Measurements from ENCODE around the gene DBP.
A peak's percentile ranks its signal among the peaks of the same experiment; 100 is the strongest.

DBP gene

DNA sequence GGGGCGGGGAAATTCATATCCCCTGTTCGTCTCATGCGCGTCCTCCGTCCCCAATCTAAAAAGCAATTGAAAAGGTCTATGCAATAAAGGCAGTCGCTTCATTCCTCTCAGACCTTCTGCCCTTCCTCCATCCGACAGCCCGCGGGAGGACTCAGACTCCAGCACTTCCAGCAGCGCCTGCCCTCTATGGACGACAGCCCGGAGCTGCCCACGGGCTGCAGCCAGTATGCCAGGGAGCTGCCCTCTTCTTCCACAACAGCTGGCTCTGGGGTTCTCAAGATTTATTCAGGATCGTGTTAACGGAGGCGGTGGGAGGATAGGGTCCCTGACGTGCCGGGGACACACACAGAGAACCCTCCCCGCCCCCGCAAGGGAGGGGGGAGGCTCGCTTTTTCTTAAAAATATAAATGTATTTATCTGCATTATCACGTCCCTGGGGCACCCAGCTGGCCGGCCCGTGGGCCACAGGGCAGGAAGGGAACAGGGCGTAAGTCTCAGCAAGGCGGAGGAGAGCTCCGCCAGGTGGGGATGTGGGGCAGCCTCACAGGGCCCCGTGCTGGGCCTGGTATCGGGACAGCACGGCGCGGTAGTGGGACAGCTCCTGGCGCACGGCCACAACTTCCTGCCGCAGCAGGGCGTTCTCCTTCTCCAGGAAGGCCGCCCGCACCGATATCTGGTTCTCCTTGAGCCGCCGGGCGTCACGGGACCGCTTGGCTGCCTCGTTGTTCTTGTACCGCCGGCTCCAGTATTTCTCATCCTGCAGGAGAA lies 6.7 kb downstream of the DBP start:
- Histone ChIP-seq H3K9ac (ENCODE audit: low read length) (no peak overlapping the region), H4K12ac (ENCODE audit: low read depth, low read length) (no peak overlapping the region), H3K4me1 (ENCODE audit: control insufficient read depth in 1 of 2, insufficient read depth in 2 of 2, low read length in 2 of 2) (peaks cover 13 to 36% of the 10 kb centered on the region in 2 experiments), H3K27ac (ENCODE audit: low read depth, low read length) (no peak overlapping the region), H2AFZ (ENCODE audit: insufficient read depth, low read length, poor library complexity) (peak overlapping the region; percentile 8), H3K36me3 (ENCODE audit: control insufficient read depth in 1 of 2, insufficient read depth in 2 of 2, low read length in 2 of 2) (peaks cover 2 to 3% of the 10 kb centered on the region in 2 experiments), H4K91ac (ENCODE audit: low read depth, low read length) (no peak overlapping the region), H2BK5ac (ENCODE audit: low read depth, low read length, poor library complexity) (no peak overlapping the region), H3K23ac (ENCODE audit: low read length) (no peak overlapping the region), H2BK120ac (ENCODE audit: insufficient read depth, low read length, poor library complexity) (no peak overlapping the region), H3K18ac (ENCODE audit: low read length) (no peak overlapping the region), H3K27me3 (ENCODE audit: insufficient read depth, low read length) (peaks cover under 1% of the 10 kb centered on the region), H3K9me3 (ENCODE audit: insufficient read depth, low read depth, low read length) (peaks cover 3% of the 10 kb centered on the region), H3K4ac (ENCODE audit: low read depth, low read length) (no peak overlapping the region), H3K4me2 (ENCODE audit: low read length) (peak overlapping the region; percentile 63), H2AK5ac (ENCODE audit: low read length) (no peak overlapping the region), H3K4me3 (ENCODE audit: low read depth, low read length) (no peak overlapping the region), H2BK12ac (ENCODE audit: low read length) (no peak overlapping the region), H4K8ac (ENCODE audit: low read depth, low read length) (peak overlapping the region; percentile 16), H3K14ac (ENCODE audit: low read length) (no peak overlapping the region), H3K79me2 (ENCODE audit: control insufficient read depth, insufficient read depth, low read length, poor library complexity) (no peaks in the 10 kb centered on the region), H3K79me1 (ENCODE audit: low read length) (peaks cover 4% of the 10 kb centered on the region)
- DNase-seq: peak; percentile 29 to 58
- no CpG with 5 or more reads among the region's 47 CpGs for WGBS (ENCODE audit: extremely low coverage, insufficient coverage, insufficient read length)

DNA sequence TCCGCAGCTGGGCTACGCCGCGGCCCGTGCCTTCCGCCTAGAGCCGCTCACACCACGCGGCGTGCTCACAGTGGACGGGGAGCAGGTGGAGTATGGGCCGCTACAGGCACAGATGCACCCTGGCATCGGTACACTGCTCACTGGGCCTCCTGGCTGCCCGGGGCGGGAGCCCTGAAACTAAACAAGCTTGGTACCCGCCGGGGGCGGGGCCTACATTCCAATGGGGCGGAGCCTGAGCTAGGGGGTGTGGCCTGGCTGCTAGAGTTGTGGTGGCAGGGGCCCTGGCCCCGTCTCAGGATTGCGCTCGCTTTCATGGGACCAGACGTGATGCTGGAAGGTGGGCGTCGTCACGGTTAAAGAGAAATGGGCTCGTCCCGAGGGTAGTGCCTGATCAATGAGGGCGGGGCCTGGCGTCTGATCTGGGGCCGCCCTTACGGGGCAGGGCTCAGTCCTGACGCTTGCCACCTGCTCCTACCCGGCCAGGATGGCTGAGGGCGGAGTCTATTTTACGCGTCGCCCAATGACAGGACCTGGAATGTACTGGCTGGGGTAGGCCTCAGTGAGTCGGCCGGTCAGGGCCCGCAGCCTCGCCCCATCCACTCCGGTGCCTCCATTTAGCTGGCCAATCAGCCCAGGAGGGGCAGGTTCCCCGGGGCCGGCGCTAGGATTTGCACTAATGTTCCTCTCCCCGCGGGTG lies 7.4 kb downstream of the DBP start:
- H4K91ac ChIP-seq (ENCODE audit: low read depth, low read length): no peak overlapping the region

DNA sequence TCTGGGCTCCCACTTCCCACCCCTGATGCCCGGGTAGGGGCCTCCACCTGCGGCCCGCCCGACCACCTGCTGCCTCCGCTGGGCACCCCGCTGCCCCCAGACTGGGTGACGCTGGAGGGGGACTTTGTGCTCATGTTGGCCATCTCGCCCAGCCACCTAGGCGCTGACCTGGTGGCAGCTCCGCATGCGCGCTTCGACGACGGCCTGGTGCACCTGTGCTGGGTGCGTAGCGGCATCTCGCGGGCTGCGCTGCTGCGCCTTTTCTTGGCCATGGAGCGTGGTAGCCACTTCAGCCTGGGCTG lies 7.9 kb downstream of the DBP start:
- Histone ChIP-seq H3K9me3 (ENCODE audit: insufficient read depth, low read depth, low read length) (peaks cover 3% of the 10 kb centered on the region), H4K91ac (ENCODE audit: low read depth, low read length) (no peak overlapping the region), H3K14ac (ENCODE audit: low read length) (no peak overlapping the region), H2BK120ac (ENCODE audit: insufficient read depth, low read length, poor library complexity) (no peak overlapping the region), H3K4me1 (ENCODE audit: control insufficient read depth in 1 of 2, insufficient read depth in 2 of 2, low read length in 2 of 2) (peaks cover 12 to 32% of the 10 kb centered on the region in 2 experiments), H3K9ac (ENCODE audit: low read length) (no peak overlapping the region), H3K18ac (ENCODE audit: low read length) (no peak overlapping the region), H2BK5ac (ENCODE audit: low read depth, low read length, poor library complexity) (no peak overlapping the region), H3K79me2 (ENCODE audit: control insufficient read depth, insufficient read depth, low read length, poor library complexity) (no peaks in the 10 kb centered on the region), H2AK5ac (ENCODE audit: low read length) (no peak overlapping the region), H3K27ac (ENCODE audit: low read depth, low read length) (no peak overlapping the region), H3K4me2 (ENCODE audit: low read length) (no peak overlapping the region), H2BK12ac (ENCODE audit: low read length) (no peak overlapping the region), H2AFZ (ENCODE audit: insufficient read depth, low read length, poor library complexity) (no peak overlapping the region), H3K4ac (ENCODE audit: low read depth, low read length) (no peak overlapping the region), H3K23ac (ENCODE audit: low read length) (no peak overlapping the region), H4K12ac (ENCODE audit: low read depth, low read length) (no peak overlapping the region), H3K4me3 (ENCODE audit: low read depth, low read length) (no peak overlapping the region), H4K8ac (ENCODE audit: low read depth, low read length) (no peak overlapping the region), H3K79me1 (ENCODE audit: low read length) (peaks cover 2% of the 10 kb centered on the region), H3K36me3 (ENCODE audit: control insufficient read depth in 1 of 2, insufficient read depth in 2 of 2, low read length in 2 of 2) (peaks cover 2 to 3% of the 10 kb centered on the region in 2 experiments), H3K27me3 (ENCODE audit: insufficient read depth, low read length) (no peaks in the 10 kb centered on the region)
- DNase-seq: no peak
- WGBS (ENCODE audit: extremely low coverage, insufficient coverage, insufficient read length): no CpG with 5 or more reads among the region's 22 CpGs

More for the DNA sequence above, 7.4 kb downstream of the DBP start:
- Histone ChIP-seq H4K12ac (ENCODE audit: low read depth, low read length) (no peak overlapping the region), H2BK120ac (ENCODE audit: insufficient read depth, low read length, poor library complexity) (no peak overlapping the region), H3K79me2 (ENCODE audit: control insufficient read depth, insufficient read depth, low read length, poor library complexity) (no peaks in the 10 kb centered on the region), H3K9me3 (ENCODE audit: insufficient read depth, low read depth, low read length) (peaks cover 3% of the 10 kb centered on the region), H2BK12ac (ENCODE audit: low read length) (no peak overlapping the region), H3K27me3 (ENCODE audit: insufficient read depth, low read length) (no peaks in the 10 kb centered on the region), H2AFZ (ENCODE audit: insufficient read depth, low read length, poor library complexity) (peak overlapping the region; percentile 8), H3K18ac (ENCODE audit: low read length) (no peak overlapping the region), H2AK5ac (ENCODE audit: low read length) (no peak overlapping the region), H3K4me3 (ENCODE audit: low read depth, low read length) (no peak overlapping the region), H3K4me1 (ENCODE audit: control insufficient read depth in 1 of 2, insufficient read depth in 2 of 2, low read length in 2 of 2) (peaks cover 16 to 34% of the 10 kb centered on the region in 2 experiments), H3K9ac (ENCODE audit: low read length) (no peak overlapping the region), H2BK5ac (ENCODE audit: low read depth, low read length, poor library complexity) (no peak overlapping the region), H4K8ac (ENCODE audit: low read depth, low read length) (no peak overlapping the region), H3K27ac (ENCODE audit: low read depth, low read length) (no peak overlapping the region), H3K23ac (ENCODE audit: low read length) (no peak overlapping the region), H3K79me1 (ENCODE audit: low read length) (peaks cover 4% of the 10 kb centered on the region), H3K4me2 (ENCODE audit: low read length) (peak overlapping the region; percentile 63), H3K14ac (ENCODE audit: low read length) (no peak overlapping the region), H3K36me3 (ENCODE audit: control insufficient read depth in 1 of 2, insufficient read depth in 2 of 2, low read length in 2 of 2) (peaks cover 2 to 3% of the 10 kb centered on the region in 2 experiments), H3K4ac (ENCODE audit: low read depth, low read length) (no peak overlapping the region)
- WGBS (ENCODE audit: extremely low coverage, insufficient coverage, insufficient read length): no CpG with 5 or more reads among the region's 48 CpGs
- peak; percentile 80 to 87 for DNase-seq

DNA sequence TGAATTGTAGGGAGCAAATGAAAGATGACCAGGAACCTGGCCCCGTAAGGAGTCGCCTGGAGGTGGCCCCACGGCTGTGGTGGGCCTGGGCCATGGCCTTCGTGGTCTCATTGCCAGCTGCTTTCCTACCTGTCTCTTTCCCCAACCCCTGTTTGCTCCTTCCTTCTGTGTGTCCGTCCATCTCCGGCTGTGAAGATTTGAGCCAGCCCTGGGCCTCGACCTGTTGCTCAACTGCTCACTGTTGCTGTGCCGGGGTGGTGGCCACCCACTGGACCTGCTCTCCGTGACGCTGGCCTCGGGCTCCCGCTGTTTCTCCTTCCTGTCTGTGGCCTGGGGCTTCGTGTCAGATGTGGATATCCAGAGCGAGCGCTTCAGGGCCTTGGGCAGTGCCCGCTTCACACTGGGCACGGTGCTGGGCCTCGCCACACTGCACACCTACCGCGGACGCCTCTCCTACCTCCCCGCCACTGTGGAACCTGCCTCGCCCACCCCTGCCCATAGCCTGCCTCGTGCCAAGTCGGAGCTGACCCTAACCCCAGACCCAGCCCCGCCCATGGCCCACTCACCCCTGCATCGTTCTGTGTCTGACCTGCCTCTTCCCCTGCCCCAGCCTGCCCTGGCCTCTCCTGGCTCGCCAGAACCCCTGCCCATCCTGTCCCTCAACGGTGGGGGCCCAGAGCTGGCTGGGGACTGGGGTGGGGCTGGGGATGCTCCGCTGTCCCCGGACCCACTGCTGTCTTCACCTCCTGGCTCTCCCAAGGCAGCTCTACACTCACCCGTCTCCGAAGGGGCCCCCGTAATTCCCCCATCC lies 8.5 kb downstream of the DBP start:
- Histone ChIP-seq H3K9ac (ENCODE audit: low read length) (no peak overlapping the region), H3K27ac (ENCODE audit: low read depth, low read length) (no peak overlapping the region), H3K18ac (ENCODE audit: low read length) (no peak overlapping the region), H4K91ac (ENCODE audit: low read depth, low read length) (no peak overlapping the region), H3K79me1 (ENCODE audit: low read length) (peaks cover 3% of the 10 kb centered on the region), H4K8ac (ENCODE audit: low read depth, low read length) (no peak overlapping the region), H4K12ac (ENCODE audit: low read depth, low read length) (no peak overlapping the region), H3K23ac (ENCODE audit: low read length) (no peak overlapping the region), H2AFZ (ENCODE audit: insufficient read depth, low read length, poor library complexity) (no peak overlapping the region), H3K4me2 (ENCODE audit: low read length) (no peak overlapping the region), H3K9me3 (ENCODE audit: insufficient read depth, low read depth, low read length) (peaks cover 3% of the 10 kb centered on the region), H2AK5ac (ENCODE audit: low read length) (no peak overlapping the region), H3K14ac (ENCODE audit: low read length) (no peak overlapping the region), H3K27me3 (ENCODE audit: insufficient read depth, low read length) (no peaks in the 10 kb centered on the region), H3K4me3 (ENCODE audit: low read depth, low read length) (no peak overlapping the region), H2BK12ac (ENCODE audit: low read length) (no peak overlapping the region), H2BK120ac (ENCODE audit: insufficient read depth, low read length, poor library complexity) (no peak overlapping the region), H3K4me1 (ENCODE audit: control insufficient read depth in 1 of 2, insufficient read depth in 2 of 2, low read length in 2 of 2) (peaks cover 10 to 30% of the 10 kb centered on the region in 2 experiments), H3K4ac (ENCODE audit: low read depth, low read length) (no peak overlapping the region), H3K36me3 (ENCODE audit: control insufficient read depth in 1 of 2, insufficient read depth in 2 of 2, low read length in 2 of 2) (peaks cover 2 to 3% of the 10 kb centered on the region in 2 experiments), H2BK5ac (ENCODE audit: low read depth, low read length, poor library complexity) (no peak overlapping the region), H3K79me2 (ENCODE audit: control insufficient read depth, insufficient read depth, low read length, poor library complexity) (no peaks in the 10 kb centered on the region)
- no CpG with 5 or more reads among the region's 34 CpGs for WGBS (ENCODE audit: extremely low coverage, insufficient coverage, insufficient read length)
- DNase-seq: no peak

Measured in trophoblast cell (in vitro differentiated cells and primary cell).